ENCODE results near the gene SRP9.

- TF ChIP-seq CTCF (IDR thresholded peaks at IDR 0.05): peak; percentile 85 to 92 (median 89)
- no peak for TF ChIP-seq POLR2A (IDR thresholded peaks at IDR 0.05; ENCODE audit: low read depth)
- peak; percentile 53 to 64 for TF ChIP-seq POLR2AphosphoS5 (IDR thresholded peaks at IDR 0.05)
- TF ChIP-seq EP300 (IDR thresholded peaks at IDR 0.05): no peak
These were observed 5.3 kb upstream of the SRP9 start for GRCh38 chr1:225772323-225772768.
